IPS-18c (cell line): Measurements from ENCODE around the gene SLC6A9.
A peak's percentile ranks its signal among the peaks of the same experiment; 100 is the strongest.

ENCODE experiments used
- H3K4me3 ChIP-seq: 2 replicates; pipeline ENCODE4 v1.7.0; 2013; ENCODE audit warnings: low read depth, mild to moderate bottlenecking, low read length, moderate library complexity; ENCODE audit not compliant: insufficient read depth
- H3K9me3 ChIP-seq: one replicate; pipeline ENCODE4 v1.6.1; 2013; ENCODE audit warnings: mild to moderate bottlenecking, low read length, moderate library complexity; ENCODE audit not compliant: control insufficient read depth, insufficient read depth

The SLC6A9 gene

DNA sequence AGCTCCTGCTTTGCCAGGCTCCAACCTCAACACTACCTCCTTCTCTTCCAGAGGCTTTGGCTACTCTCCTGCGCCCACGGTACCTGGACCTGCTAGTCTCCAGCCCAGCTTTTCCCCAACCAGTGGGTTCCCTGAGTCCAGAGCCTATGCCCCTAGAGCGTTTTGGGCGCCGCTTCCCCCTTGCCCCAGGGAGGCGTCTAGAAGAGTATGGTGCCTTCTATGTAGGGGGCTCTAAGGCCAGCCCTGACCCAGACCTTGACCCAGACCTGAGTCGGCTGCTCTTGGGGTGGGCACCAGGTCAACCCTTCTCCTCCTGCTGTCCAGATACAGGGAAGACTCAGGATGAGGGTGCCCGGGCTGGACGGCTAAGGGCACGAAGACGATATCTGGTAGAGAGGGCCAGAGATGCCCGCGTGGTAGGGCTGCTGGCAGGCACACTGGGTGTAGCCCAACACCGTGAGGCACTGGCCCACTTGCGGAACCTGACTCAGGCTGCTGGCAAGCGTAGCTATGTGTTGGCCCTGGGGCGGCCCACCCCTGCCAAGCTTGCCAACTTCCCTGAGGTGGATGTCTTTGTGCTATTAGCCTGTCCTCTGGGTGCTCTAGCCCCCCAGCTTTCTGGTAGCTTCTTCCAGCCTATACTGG is 59.8 kb downstream of the SLC6A9 start:
- Histone ChIP-seq H3K4me3 (no peak overlapping the region), H3K9me3 (peaks cover 7% of the 10 kb centered on the region)

DNA sequence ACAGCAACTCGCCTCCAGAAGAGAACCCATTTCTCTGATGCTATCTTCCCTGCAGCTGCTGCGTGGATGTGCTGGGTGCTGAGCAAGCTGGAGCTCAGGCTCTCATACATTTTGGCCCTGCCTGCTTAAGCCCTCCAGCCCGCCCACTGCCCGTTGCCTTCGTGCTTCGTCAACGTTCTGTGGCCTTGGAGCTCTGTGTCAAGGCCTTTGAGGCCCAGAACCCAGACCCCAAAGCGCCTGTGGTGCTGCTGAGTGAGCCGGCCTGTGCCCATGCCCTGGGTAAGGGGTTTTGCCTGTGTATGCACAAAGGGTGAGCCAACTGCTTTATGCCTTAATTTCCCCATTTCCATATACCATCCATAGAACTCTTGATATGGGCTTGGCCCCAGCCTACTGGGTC is 60.4 kb downstream of the SLC6A9 start:
- Histone ChIP-seq H3K9me3 (peaks cover 7% of the 10 kb centered on the region), H3K4me3 (peak overlapping the region; percentile 74)

DNA sequence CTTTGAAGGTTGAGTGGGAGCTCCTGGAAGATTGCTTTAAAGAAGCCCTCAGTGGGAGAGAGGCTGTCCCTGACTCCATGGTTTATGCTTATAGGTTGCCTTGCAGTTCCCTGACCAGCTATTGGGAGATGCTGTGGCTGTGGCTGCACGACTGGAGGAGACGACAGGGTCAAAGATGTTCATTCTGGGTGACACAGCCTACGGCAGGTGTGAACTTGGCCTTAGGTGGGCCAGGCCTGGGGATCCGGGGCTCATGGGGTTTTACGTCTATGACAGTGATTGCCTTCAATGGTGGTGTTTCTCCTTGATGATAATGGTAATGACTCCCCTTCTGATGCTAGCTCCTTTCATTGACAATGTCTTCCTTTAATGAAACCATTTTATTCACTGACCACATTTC is 60.8 kb downstream of the SLC6A9 start:
- H3K4me3 ChIP-seq = peak overlapping the region; percentile 74
- peaks cover 7% of the 10 kb centered on the region for H3K9me3 ChIP-seq

DNA sequence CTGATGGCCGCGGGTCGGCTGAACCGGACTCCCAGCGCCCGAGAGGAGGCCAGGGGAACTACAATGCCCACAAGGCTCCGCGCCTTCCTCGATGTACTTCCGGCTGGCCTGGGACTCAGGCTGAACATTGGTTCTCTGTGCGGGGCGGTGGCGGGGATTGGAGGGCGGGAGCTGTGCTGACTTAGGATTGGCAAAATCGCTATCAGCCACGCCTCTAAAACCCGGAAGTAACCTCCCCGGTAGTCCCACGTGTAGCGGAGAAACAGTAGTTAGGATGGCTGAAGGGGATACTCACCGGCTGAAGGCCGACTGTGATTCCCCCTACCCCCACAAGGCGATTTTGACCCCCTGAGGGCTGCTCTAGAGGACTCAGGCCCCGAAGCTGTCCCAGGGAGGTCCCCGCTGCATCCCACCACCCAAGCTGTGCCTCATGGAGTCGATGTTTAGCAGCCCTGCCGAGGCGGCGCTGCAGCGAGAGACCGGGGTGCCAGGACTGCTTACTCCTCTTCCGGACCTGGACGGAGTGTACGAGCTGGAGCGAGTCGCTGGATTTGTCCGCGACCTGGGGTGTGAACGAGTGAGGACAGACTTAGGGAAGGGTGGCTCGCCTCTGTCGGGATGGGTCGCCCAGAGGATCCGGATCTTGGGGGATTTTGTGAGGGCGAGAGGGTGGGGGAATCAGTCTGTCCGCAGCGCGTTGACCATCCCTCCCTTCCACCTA is 61.4 kb downstream of the SLC6A9 start, which contains the start of gene DPH2:
Gene DPH2, plus strand, starts transcription at position 265 of the 721 bp plus-strand sequence. Its CDS starts 166 bp downstream, at position 431.
- peaks cover 5% of the 10 kb centered on the region for H3K9me3 ChIP-seq
- peak within 1 kb of the TSS; percentile 74 for H3K4me3 ChIP-seq

DNA sequence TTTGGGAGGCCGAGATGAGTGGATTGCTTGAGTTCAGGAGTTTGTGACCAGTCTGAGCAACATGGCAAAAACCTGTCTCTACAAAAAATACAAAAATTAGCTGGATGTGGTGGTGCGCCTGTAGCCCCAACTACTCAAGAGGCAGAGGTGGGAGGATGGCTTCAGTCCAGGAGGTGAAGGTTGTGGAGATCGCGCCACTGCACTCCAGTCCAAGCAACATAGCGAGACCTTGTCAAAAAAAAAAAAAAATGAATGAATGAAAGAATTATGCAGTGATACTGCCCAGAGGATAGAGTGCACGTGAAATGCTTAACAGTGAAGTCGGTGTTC is 61.9 kb downstream of the SLC6A9 start:
- 0 out of 2 replicates have a peak overlapping the region, but pooled peaks have one; percentile 25 for H3K4me3 ChIP-seq
- H3K9me3 ChIP-seq = peaks cover 4% of the 10 kb centered on the region

DNA sequence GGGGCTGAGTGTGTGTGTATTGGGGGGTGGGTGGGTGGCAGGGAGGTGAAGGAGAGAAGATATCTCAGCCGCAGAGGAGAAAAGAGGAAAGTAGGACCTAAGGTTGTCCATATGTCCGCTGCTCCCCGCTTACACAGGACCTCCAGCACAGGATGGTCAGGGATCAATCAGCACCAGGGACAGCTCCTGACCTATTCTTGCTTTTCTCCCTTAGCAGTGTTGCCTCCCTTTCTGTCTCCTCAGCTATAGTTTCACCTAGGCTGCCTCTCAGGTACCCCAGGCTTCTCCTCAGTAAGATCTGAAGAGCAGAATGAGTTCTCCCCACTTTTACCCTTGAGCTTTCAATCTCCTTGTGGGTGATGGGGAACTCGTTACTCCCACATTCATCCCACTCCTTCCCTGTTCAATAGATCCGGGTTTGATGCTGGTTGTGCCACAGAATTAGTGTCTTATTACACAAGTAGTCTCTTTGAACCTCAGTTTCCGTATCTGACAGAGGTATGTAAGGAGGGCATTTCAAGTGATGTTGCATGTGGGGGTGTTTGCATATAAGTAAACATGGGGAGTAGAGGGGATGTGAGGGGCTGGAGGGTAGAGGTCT is 62.8 kb downstream of the SLC6A9 start:
- Histone ChIP-seq H3K9me3 (peaks cover 4% of the 10 kb centered on the region), H3K4me3 (no peak overlapping the region)

DNA sequence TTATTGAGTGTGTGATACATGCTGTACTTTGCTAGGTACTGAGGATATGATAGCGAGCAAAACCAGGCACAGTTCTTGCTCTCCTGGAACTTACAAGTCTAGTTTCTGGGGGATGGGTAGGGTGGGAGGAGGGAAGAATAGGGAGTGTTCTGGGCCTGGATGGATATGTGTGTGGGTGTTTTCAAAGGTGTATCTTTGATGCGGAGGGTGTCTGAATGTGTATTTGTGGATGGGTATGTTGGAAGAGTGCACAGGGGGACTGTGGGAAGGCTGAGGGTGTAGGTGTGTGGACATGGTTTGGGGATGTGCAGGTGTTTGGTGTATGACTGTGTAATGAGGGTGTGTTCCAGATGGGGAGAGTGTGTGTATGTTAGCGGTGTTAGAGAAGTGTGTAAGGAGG is 65.9 kb downstream of the SLC6A9 start:
- no peak overlapping the region for H3K4me3 ChIP-seq
- peaks cover 4% of the 10 kb centered on the region for H3K9me3 ChIP-seq

DNA sequence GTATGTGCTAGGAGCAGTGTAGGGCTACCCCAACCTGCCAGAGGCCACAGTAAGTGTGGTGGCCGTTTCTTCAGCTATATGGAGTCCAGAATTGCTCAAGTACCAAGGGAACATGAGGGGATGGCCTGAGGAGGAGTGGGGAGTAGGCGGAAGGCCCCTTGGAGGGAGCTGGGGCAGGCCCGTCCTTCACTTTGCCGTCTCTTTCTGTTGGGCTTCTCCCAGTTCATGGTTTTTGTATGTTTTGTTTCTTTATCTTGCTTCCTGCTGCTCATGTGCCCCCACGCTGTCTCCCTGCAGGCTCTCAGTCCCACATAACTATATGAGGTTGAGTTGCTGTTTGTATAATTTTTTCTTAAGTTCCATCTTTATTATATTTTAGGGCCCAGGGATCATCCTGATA is 67.4 kb downstream of the SLC6A9 start:
- peaks cover 4% of the 10 kb centered on the region for H3K9me3 ChIP-seq
- H3K4me3 ChIP-seq = no peak overlapping the region

DNA sequence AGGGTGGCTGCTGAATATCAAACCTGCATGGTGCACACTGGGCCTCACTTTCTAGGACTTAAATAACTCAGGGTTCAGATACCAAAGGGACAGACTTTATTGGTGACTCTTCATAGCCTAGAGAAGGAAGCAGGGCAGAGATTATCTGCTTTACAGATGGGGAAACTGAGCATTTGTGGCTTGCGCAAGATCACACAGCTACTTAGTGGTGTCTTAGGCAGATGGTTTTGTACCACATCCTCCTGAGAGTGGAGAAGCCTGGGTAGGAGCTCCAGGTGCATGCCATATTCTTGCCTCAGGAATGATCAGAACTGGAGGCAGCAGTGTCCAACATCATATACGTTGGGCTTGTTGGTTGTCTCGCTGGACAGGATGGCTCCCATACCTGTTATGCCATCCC is 68.3 kb downstream of the SLC6A9 start:
- Histone ChIP-seq H3K9me3 (no peaks in the 10 kb centered on the region), H3K4me3 (no peak overlapping the region)

DNA sequence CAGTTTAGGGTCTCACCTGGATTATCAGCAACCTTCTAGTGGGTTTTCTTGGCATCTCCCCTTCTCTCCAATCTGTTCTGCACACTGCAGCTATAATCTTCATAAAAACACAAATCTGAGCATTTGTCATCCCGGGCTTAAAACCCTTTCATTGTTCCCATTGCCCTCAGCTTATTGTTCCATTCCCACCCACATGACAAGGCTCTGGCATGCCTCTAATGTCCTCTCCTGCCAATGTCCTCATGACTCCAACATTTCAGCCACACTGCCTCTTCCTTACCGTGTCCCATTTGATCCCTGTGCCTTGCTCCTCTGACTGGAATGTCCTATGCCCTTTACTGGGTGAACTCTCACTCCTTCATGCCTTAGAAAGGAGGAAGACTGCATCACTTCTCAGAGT is 68.9 kb downstream of the SLC6A9 start:
- Histone ChIP-seq H3K4me3 (no peak overlapping the region), H3K9me3 (no peaks in the 10 kb centered on the region)

DNA sequence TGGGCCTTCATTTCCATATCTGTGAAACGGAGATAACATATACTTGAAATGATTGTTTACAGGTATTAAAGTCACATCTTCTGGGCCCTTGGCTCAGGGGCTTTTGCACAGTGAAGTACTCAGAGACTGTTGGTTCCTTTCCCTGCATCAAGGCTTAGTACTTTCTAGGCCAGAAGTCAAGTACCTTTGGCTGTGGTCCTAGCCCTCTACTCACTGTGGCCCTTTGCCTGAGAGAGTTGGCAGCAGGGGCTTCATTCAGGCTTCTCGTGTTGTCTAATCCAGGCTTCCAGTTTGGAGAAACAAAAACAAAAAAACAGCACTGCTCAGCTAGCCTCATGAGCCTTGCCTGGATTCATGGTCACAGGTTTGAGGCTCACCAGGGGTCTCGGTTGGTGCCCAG is 69.6 kb downstream of the SLC6A9 start:
- Histone ChIP-seq H3K9me3 (no peaks in the 10 kb centered on the region), H3K4me3 (no peak overlapping the region)

DNA sequence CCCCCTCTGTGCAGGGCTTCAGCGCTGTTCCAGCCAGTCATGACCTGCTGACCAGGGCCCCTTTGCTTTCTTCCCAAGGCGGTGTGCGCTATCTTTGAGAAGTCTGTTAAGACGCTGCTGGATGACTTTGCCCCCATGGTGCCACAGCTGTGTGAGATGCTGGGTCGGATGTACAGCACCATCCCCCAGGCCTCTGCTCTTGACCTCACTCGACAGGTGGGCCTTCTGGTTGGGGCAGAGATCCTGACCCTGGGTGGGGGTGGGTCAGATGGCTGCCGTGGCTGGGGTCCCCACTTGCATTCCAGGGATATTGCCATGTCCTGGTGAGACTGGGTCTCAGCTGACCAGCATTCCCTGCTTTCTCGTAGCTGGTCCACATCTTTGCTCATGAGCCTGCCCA is 70.5 kb downstream of the SLC6A9 start:
- Histone ChIP-seq H3K4me3 (no peak overlapping the region), H3K9me3 (no peaks in the 10 kb centered on the region)

DNA sequence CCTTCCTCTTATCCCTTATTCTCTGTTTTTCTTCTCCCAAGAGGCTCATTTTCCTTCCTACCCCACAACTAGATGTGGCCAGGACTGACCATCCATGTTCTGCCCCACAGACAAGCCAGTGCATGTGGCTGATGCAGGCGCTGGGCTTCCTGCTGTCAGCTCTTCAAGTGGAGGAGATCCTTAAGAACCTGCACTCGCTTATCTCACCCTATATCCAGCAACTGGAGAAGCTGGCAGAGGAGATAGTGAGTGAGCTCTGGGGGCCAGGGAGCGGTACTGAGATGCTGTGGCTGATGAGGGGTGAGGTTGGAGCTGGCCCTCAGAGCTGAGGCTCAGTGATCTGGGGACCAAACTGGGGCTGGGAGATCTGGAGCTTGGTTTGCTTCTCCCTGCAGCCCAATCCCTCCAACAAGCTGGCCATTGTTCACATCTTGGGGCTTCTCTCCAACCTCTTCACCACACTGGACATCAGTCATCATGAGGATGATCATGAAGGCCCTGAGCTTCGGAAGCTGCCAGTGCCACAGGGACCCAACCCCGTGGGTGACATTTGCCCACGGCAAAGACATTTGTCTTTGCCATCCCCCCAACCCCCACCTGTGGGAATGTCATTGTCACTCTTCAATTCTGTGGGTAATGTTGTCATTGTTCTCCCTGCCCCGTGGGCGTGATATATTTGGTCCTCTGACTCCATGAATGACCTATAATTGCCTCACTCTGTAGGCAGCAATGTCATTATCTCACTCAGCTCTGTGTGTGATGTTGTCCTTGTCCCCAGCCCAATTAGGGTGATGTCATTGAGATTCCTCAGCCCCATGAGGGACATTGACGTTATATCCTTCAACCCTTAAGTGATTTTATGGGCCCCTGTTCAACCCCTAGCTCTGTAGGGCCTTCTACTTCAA is 72.7 kb downstream of the SLC6A9 start:
- Histone ChIP-seq H3K4me3 (no peak overlapping the region), H3K9me3 (no peaks in the 10 kb centered on the region)

DNA sequence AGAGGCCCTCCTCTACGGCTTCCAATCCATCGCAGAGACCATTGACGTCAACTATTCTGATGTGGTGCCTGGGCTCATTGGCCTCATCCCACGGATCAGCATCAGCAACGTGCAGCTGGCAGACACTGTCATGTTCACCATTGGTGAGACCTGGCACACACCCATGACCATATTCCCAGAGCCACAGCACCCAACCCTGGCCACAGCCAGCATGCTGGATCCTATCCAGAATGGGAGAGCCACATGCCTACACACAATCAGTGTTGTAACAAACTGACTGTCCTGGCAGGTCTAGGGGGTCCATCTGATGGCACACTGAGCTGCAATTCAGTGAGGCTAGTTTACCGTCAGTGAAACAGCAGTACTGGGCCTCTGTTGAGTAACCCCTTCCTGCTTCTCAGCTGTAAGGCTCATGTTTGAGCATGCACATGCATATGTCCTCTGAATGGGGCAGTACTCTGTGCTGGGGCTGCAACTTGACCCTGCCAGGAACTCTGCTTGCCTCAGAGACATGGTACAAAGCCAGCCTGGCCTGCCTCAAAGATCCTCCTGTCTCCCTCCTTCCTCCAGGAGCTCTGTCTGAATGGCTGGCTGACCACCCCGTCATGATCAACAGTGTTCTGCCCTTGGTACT is 73.7 kb downstream of the SLC6A9 start:
- no peak overlapping the region for H3K4me3 ChIP-seq
- no peaks in the 10 kb centered on the region for H3K9me3 ChIP-seq

DNA sequence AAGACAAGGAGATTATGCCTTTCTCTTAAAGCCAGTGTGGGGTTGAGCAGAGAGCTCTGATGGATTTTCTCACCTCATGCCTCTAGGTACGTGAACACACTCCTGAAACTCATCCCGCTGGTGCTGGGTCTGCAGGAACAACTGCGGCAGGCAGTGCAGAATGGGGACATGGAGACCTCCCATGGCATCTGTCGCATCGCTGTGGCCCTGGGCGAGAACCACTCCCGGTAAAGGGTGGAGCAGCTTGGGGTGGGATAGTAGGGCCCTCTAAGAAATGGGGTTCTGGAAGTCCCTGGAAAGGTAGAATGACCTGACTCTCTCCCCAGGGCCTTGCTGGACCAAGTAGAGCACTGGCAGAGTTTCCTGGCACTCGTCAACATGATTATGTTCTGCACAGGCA is 75.0 kb downstream of the SLC6A9 start:
- H3K4me3 ChIP-seq = no peak overlapping the region
- H3K9me3 ChIP-seq = no peaks in the 10 kb centered on the region

DNA sequence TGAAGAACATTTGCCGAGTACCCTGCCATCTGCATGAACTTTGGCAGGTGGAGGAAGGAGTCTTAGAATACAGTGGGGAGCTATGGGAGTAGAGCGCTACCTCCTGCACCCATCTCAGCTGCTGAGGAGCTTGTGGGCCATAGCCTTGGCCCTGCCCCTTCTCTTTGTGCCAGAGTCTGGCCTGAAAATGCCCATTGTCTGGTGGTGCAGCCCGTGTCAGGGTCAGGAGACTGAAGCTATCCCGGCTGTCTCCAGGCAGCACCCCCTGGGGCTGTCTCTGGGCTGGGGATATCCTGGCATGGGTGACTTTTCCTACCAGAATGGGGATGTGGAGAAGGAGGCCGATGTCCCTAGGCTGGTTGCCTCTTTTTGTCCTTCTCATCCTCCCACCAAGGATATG is 77.2 kb downstream of the SLC6A9 start:
- no peaks in the 10 kb centered on the region for H3K9me3 ChIP-seq
- H3K4me3 ChIP-seq = no peak overlapping the region

DNA sequence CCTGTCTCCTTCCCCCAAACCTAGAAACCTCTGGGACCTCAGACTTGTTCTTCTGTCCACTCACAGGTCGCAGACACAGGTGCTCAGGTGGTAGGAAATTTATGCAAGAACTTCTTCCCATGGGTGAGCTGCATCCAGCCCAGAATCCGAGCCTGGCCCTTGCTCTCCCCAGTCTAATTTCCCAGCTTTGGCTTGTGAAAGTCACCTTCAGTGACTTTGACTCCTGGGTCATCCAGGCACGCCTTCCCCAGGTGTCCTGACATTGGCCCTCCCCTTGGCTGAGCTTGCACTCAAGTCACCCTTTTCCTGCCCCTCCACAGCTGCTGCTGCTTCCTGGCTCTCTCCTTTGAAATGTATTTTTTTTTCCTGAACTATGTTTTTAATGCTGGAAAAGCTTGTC is 77.9 kb downstream of the SLC6A9 start:
- Histone ChIP-seq H3K9me3 (no peaks in the 10 kb centered on the region), H3K4me3 (no peak overlapping the region)
